DMS 273 (cell line): ENCODE measurements around the gene SNX6.
"Not testable (repeated sequence)": the region's sequence is repeated elsewhere in the genome, so short reads cannot be mapped to it uniquely, and the experiment has no call there.

ENCODE experiments used
- DNase-seq: peaks from one replicate; lab custom pipeline; 2025; ENCODE audit not compliant: unreplicated experiment; lab: John Stamatoyannopoulos, UW

The SNX6 gene

GRCh38 chr14:34569750-34570149, 60.2 kb downstream of the SNX6 start:
- no peak for DNase-seq

- no peak for DNase-seq
These were observed 61.1 kb downstream of the SNX6 start for GRCh38 chr14:34568803-34569202.

- DNase-seq = no peak
These were observed 67.2 kb downstream of the SNX6 start for GRCh38 chr14:34562776-34563150.

GRCh38 chr14:34562037-34562775, 67.7 kb downstream of the SNX6 start:
- not testable (repeated sequence) for DNase-seq

GRCh38 chr14:34556498-34556829, 73.5 kb downstream of the SNX6 start:
- DNase-seq = not testable (repeated sequence)

GRCh38 chr14:34555583-34556497, 74.1 kb downstream of the SNX6 start:
- DNase-seq = not testable (repeated sequence)

- no peak for DNase-seq
These were observed 75.3 kb downstream of the SNX6 start for GRCh38 chr14:34554540-34555250.

GRCh38 chr14:34549276-34549966, 80.5 kb downstream of the SNX6 start:
- not testable (repeated sequence) for DNase-seq

- no peak for DNase-seq
These were observed 81.4 kb downstream of the SNX6 start for GRCh38 chr14:34548472-34548981.

- not testable (repeated sequence) for DNase-seq
These were observed 82.8 kb downstream of the SNX6 start for GRCh38 chr14:34547136-34547520.

GRCh38 chr14:34546272-34547135, 83.4 kb downstream of the SNX6 start:
- not testable (repeated sequence) for DNase-seq

- not testable (repeated sequence) for DNase-seq
These were observed 89.5 kb downstream of the SNX6 start for GRCh38 chr14:34540181-34541059.

GRCh38 chr14:34539407-34540180, 90.4 kb downstream of the SNX6 start, which contains the start of gene EAPP:
Gene EAPP, minus strand, starts transcription at chr14:34539701. Its CDS starts 73 bp downstream, at chr14:34539628.
- no peak for DNase-seq

- DNase-seq = no peak
These were observed 91.0 kb downstream of the SNX6 start for GRCh38 chr14:34538871-34539406.

- not testable (repeated sequence) for DNase-seq
These were observed 91.9 kb downstream of the SNX6 start for GRCh38 chr14:34538096-34538495.

GRCh38 chr14:34537677-34538009, 92.3 kb downstream of the SNX6 start:
- DNase-seq = no peak

- no peak for DNase-seq
These were observed 92.8 kb downstream of the SNX6 start for GRCh38 chr14:34536951-34537676.
